Endothelial cell of umbilical vein (primary cell): ENCODE measurements around the gene IRGM.

Source experiments
- POLR2AphosphoS5 ChIP-seq: IDR thresholded peaks from 2 replicates; pipeline ENCODE4 v1.6.1; 2012; ENCODE audit warnings: low read depth, mild to moderate bottlenecking, control low read depth, low read length, moderate library complexity; ENCODE audit not compliant: insufficient read depth
- TF ChIP-seq, protein P1 (sequence below), 2 donors: IDR thresholded peaks; 1 replicate in 1 of 2; 2 replicates in 1 of 2; pipeline ENCODE4 v1.5.1; 2011; ENCODE audit warnings: low read length in 2 of 2, mild to moderate bottlenecking in 2 of 2, moderate library complexity in 2 of 2, control low read depth in 1 of 2, inconsistent platforms in 1 of 2, low read depth in 1 of 2; ENCODE audit not compliant: insufficient read depth in 1 of 2; ENCODE audit errors: extremely low read depth in 1 of 2

DNA sequence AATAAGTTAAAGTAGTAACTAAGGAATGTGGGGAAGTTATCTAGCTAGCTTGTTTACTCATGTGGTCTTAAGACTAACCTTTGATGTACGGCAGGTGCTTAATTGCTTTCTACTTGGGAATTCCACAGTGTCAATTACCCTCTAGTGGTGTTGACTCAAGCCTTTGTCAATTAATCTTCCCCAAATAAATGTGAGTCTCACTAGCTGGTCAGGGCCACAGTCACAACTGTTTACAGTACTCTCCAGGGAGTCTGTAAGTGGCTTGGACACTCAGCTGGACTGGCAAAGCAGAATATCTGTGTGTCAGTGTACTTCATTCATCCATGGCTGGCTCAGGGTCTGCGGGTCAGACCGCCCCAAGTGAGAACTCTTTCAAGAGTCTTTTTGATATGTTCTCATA, 37.0 kb upstream of the IRGM start:
- TF ChIP-seq, protein P1, sequence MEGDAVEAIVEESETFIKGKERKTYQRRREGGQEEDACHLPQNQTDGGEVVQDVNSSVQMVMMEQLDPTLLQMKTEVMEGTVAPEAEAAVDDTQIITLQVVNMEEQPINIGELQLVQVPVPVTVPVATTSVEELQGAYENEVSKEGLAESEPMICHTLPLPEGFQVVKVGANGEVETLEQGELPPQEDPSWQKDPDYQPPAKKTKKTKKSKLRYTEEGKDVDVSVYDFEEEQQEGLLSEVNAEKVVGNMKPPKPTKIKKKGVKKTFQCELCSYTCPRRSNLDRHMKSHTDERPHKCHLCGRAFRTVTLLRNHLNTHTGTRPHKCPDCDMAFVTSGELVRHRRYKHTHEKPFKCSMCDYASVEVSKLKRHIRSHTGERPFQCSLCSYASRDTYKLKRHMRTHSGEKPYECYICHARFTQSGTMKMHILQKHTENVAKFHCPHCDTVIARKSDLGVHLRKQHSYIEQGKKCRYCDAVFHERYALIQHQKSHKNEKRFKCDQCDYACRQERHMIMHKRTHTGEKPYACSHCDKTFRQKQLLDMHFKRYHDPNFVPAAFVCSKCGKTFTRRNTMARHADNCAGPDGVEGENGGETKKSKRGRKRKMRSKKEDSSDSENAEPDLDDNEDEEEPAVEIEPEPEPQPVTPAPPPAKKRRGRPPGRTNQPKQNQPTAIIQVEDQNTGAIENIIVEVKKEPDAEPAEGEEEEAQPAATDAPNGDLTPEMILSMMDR (IDR thresholded peaks at IDR 0.05; ENCODE audit: extremely low read depth in 1 of 2, insufficient read depth in 1 of 2, low read depth in 1 of 2, low read length in 2 of 2) = no peak
- no peak for TF ChIP-seq POLR2AphosphoS5
